Bronchial epithelial cell (primary cell): ENCODE measurements around the gene MCAM. TPM values are rescaled to one million over a fixed set of nuclear protein-coding genes. Genes with fewer than 3 reads are reported as not detected.

Experiments
- DNase-seq: peaks from one replicate; pipeline ENCODE4 v3.0.0-alpha.2; 2010; ENCODE audit warnings: low read depth
- FAIRE-seq: peaks from 2 replicates; lab custom pipeline; 2011; peaks lifted over from hg19 to GRCh38; lab: Jason Lieb, UNC
- H3K27me3 ChIP-seq: 2 replicates; pipeline ENCODE4 v1.5.1; 2011; ENCODE audit warnings: low read length; ENCODE audit not compliant: control insufficient read depth, insufficient read depth
- H3K36me3 ChIP-seq: 2 replicates; pipeline ENCODE4 v1.5.1; 2011; ENCODE audit warnings: low read length; ENCODE audit not compliant: control insufficient read depth, insufficient read depth
- H3K4me3 ChIP-seq: 2 replicates; pipeline ENCODE4 v1.5.1; 2011; ENCODE audit warnings: mild to moderate bottlenecking, low read depth, low read length, control low read depth
- total RNA-seq: library from RNA; depleted of rRNA; stranded (reverse); fragments of >200 nt; gene quantifications from 2 replicates; pipeline ENCODE4 v1.2.1, GENCODE V29; 2014
- TF ChIP-seq, protein P1 (sequence below): IDR thresholded peaks from 2 replicates; pipeline ENCODE4 v1.5.1; 2011; ENCODE audit warnings: mild to moderate bottlenecking, moderate library complexity, low read length, control low read depth, inconsistent platforms; ENCODE audit not compliant: insufficient read depth, severe bottlenecking

The MCAM gene
- total RNA-seq, 1 donor from 2014 or later = 36.3 TPM

DNA sequence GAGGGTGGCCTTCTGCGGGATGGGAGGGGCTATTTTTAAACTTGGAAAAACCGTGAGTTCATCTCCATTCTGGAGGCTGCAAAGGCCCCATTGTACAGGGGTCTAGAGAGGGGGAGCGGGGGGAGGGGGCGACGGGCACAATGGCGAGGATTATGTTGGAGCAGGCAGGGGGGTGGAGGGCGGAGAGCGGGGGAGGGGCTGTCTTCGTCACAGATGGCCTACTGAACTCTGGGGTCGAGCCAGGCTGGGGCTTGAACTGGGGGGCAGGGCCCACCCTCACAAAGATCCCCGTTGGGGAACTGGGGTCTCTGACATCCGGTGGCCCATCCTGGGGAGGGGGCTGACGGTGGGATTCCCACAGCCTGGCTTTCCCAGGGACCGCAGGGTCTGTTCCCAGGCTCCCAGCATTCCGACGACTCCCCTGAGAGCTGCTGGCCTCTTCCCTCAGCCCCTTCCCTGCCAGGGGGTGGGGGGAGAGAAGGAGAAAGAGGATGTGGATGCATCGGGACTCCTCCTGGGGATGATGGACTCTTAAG lies 3.4 kb upstream of the MCAM start:
- TF ChIP-seq, protein P1, sequence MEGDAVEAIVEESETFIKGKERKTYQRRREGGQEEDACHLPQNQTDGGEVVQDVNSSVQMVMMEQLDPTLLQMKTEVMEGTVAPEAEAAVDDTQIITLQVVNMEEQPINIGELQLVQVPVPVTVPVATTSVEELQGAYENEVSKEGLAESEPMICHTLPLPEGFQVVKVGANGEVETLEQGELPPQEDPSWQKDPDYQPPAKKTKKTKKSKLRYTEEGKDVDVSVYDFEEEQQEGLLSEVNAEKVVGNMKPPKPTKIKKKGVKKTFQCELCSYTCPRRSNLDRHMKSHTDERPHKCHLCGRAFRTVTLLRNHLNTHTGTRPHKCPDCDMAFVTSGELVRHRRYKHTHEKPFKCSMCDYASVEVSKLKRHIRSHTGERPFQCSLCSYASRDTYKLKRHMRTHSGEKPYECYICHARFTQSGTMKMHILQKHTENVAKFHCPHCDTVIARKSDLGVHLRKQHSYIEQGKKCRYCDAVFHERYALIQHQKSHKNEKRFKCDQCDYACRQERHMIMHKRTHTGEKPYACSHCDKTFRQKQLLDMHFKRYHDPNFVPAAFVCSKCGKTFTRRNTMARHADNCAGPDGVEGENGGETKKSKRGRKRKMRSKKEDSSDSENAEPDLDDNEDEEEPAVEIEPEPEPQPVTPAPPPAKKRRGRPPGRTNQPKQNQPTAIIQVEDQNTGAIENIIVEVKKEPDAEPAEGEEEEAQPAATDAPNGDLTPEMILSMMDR = no peak
- no peak for FAIRE-seq
- H3K27me3 ChIP-seq = no peaks in the 10 kb centered on the region
- no peaks in the 10 kb centered on the region for H3K36me3 ChIP-seq
- no peak for DNase-seq
- peak overlapping the region; percentile 41 for H3K4me3 ChIP-seq

DNA sequence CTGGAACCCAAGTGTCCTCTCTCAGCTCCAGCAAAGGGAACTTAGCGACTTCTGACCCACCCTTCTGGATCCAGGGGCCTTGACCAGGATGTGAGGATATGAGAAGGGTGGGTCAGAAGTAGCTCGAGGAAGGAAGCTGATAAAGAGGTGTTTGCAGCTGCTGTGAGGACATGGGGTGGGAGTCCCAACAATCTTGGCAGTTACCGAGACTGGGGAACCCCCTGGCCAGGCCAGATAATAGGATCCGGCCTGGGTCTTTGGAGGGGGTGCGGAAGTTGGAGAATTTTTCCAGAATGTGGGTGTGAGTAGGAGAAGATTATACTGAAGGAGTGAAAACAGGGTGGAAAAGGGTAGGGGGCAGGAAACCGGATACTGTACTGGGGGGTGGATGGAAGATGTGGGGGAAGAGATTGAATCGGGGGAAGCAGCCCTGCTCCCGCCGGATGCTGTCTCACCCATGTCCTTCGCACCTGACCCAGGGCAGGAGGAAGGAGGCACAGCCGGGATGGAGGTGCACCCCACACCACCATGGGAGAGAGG lies 2.8 kb upstream of the MCAM start:
- no peaks in the 10 kb centered on the region for H3K36me3 ChIP-seq
- H3K27me3 ChIP-seq = no peaks in the 10 kb centered on the region
- FAIRE-seq (no peak), DNase-seq (no peak)
- TF ChIP-seq, protein P1 = no peak
- no peak overlapping the region for H3K4me3 ChIP-seq

DNA sequence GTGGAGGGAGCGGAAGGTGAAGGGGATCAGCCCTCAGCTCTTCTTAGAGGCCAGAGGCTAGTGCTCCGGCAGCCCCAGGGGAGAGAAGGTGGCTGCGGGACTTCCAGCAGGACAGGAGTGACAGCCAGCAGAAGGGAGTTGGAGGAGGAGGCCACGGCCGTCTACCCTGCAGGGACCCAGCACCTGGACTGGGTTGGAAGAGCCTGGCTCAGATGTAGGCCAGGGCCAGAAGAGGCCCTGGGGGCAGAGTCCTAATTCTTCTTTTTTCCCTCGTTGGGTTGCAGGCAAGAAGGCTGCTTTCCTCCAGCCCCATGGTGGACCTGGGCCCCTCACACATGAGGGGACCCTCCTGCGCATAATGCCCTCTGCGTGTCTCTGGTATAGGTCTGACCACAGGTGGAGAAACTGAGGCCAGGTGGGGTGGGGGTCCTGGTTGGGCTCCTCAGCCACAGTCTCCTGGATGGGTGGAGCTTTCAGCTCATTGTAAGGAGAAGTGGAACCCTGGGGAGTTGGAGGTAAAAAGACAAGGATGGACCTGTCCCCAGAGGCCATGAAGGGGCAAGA lies 2.3 kb upstream of the MCAM start:
- Histone ChIP-seq H3K4me3 (no peak overlapping the region), H3K36me3 (peaks cover 4% of the 10 kb centered on the region), H3K27me3 (no peaks in the 10 kb centered on the region)
- TF ChIP-seq, protein P1 = no peak
- DNase-seq (no peak), FAIRE-seq (no peak)

DNA sequence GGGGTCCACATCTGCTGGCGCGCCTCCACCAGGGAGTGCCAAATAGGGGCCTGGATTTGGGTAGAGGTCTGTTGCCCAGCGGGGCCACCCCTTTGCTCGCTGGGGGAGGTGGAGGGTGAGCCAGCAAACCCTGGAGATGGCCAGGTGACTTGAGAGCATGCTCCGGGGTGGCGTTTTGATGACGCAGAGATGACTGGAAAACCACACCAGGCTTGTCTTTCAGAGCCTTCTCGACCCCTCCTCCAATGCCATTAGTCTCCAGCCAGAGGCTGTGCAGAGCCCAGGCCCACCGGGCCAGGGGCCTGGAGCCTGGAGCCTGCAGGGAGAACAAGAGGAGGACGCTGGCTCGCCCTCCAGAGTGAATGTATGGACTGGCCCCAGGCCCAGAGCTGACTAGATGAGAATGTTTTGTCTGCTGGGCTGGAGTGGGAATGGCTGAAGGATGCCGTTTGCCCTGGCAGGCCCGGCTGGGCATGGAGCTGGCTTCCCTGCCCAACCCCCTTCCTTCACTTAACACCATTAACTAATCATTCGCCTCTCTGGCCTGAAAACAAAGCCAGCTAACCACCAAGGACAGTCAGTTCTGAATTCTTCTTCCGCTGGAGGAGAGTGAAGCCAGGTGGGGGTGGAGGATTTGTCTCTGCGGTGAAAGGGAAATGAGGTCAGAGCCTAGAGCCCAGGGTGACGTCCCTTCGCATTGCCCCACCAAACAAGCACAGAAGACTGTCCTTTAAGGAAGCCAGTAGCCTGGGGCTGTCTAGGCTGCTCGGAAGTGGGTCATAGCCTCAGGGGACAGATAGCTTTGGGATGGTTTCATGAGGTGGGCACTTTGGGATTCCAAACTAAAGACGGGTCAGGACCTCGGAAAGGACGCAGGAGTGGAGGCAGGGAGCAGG lies 1.6 kb upstream of the MCAM start:
- TF ChIP-seq, protein P1 = no peak
- DNase-seq = peak; percentile 93
- FAIRE-seq = no peak
- no peaks in the 10 kb centered on the region for H3K27me3 ChIP-seq
- no peak overlapping the region for H3K4me3 ChIP-seq
- peaks cover 4% of the 10 kb centered on the region for H3K36me3 ChIP-seq

DNA sequence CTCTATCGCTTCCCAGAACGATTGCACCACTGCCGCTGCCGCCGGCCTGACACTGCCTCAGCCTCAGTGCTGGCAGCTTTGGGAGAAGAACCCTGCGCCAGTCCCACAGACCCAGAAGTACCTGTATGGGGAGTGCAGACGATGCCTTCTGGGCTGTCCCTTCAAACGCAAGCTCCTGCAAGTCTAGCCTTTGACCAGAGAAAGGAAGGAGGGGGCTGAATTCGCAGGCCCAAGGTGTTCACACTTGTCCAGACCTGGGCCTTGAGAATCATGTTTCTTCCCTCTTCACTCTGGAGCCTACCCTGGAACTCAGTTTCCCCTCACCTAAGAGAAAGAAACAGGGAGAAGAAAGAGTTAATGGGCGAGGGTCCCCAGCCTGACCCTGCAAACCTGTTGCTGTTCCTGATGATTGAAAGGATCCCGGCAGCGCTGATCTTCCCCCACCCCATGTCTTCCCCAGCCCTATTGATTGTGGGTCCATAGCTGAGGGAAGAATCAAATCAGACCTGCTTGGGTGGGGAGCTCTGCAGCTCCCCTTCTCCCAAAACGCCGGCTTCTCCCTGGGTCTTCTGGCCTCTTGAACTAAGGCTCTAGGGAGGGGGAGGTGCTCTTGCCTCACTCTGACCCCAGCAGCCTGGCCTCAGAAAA lies 786 bp upstream of the MCAM start:
- no peaks in the 10 kb centered on the region for H3K27me3 ChIP-seq
- no peak for FAIRE-seq
- peak overlapping the region; percentile 51 for H3K4me3 ChIP-seq
- peaks cover 5% of the 10 kb centered on the region for H3K36me3 ChIP-seq
- TF ChIP-seq, protein P1 = no peak
- peak; percentile 80 for DNase-seq
